Measurements from ENCODE around the gene YOD1. TPM values are rescaled to one million over a fixed set of nuclear protein-coding genes. Genes with fewer than 3 reads are reported as not detected.

YOD1 gene
- total and polyA plus RNA-seq, 2 donors (not counting 3 experiments of a cell fraction or from before 2014, with no cell fraction given): 1.2 to 5.9 TPM

- POLR2A ChIA-PET: no interaction called here
- Histone ChIP-seq H3K4me3 (replicated peaks in 1 of 3; ENCODE audit: insufficient read depth in 1 of 3, low read depth in 1 of 3, low read length in 3 of 3) (no peak within 1 kb of the TSS), H3K4me1 (ENCODE audit: control insufficient read depth, extremely low read depth, insufficient read depth, low read length) (no peaks in the 10 kb centered on the region), H3K27me3 (ENCODE audit: control insufficient read depth in 2 of 2, insufficient read depth in 2 of 2, low read length in 2 of 2) (peaks cover 11 to 36% of the 10 kb centered on the region in 2 experiments), H3K36me3 (ENCODE audit: control insufficient read depth in 2 of 2, extremely low read depth in 1 of 2, insufficient read depth in 2 of 2, low read length in 2 of 2) (no peaks in the 10 kb centered on the region), H3K4me2 (ENCODE audit: insufficient read depth, low read length) (no peak within 1 kb of the TSS), H3K79me2 (ENCODE audit: control insufficient read depth, insufficient read depth, low read length) (no peaks in the 10 kb centered on the region), H3K9me3 (replicated peaks; ENCODE audit: control insufficient read depth, insufficient read depth, low read length) (no peaks in the 10 kb centered on the region), H3K9ac (replicated peaks; ENCODE audit: extremely low read depth, insufficient read depth, low read length) (no peak within 1 kb of the TSS), H3K9me1 (replicated peaks; ENCODE audit: control insufficient read depth, extremely low read depth, insufficient read depth, low read length) (no peaks in the 10 kb centered on the region), H4K20me1 (replicated peaks; ENCODE audit: control insufficient read depth, extremely low read depth, insufficient read depth, low read length) (no peaks in the 10 kb centered on the region), H3K27ac (ENCODE audit: insufficient read depth, low read depth, low read length) (no peak within 1 kb of the TSS), H2AFZ (ENCODE audit: low read depth, low read length) (no peak within 1 kb of the TSS)
- intact Hi-C loops (cut with micrococcal nuclease): no loop called here
- dilution Hi-C loops (cut with MboI; ENCODE audit: extremely low pct_ligation_motif_present, low sequenced_read_pairs): no loop called here
- no peak for FAIRE-seq
- no TSS peak for BruUV-seq (replicated peaks)
- TF ChIP-seq POLR2AphosphoS5 (IDR thresholded peaks at IDR 0.05; ENCODE audit: insufficient read depth, low read depth, low read length) (no peak), EZH2 (IDR thresholded peaks at IDR 0.05; ENCODE audit: borderline replicate concordance, low read depth, low read length, severe bottlenecking) (no peak), GATA2 (IDR thresholded peaks at IDR 0.05; ENCODE audit: insufficient read depth, insufficient read length, low read depth, low read length) (no peak), CTCF (IDR thresholded peaks at IDR 0.05; ENCODE audit: extremely low read depth in 1 of 2, insufficient read depth in 1 of 2, low read depth in 1 of 2, low read length in 2 of 2) (no peak), MAX (IDR thresholded peaks at IDR 0.05; ENCODE audit: insufficient read depth, insufficient read length) (no peak), FOS (IDR thresholded peaks at IDR 0.05; ENCODE audit: borderline replicate concordance, insufficient read depth, low read length) (no peak), MYC (IDR thresholded peaks at IDR 0.05; ENCODE audit: low read depth, low read length) (no peak), POLR2A (IDR thresholded peaks at IDR 0.05; ENCODE audit: low read depth, low read length) (no peak), JUN (IDR thresholded peaks at IDR 0.05; ENCODE audit: borderline replicate concordance, insufficient read depth, insufficient read length, low read depth) (no peak)
- CTCF ChIA-PET: interaction anchor here (0.7 to 1.2 kb wide), 3 partner anchors 13 to 21 kb away, joined by 3 read pairs; partner anchors contain the start of gene PFKFB2
- no peak for DNase-seq (ENCODE audit: low read depth, low spot score)
These were observed 18.4 kb downstream of the YOD1 start, which contains the start of gene C1orf116 for GRCh38 chr1:207032528-207033017. Gene C1orf116, minus strand, starts transcription at chr1:207032756. Its CDS starts 5,158 bp downstream, at chr1:207027598.
